GM08714 (cell line): ENCODE results near the gene LPP.
"Not testable (repeated sequence)": the region's sequence is repeated elsewhere in the genome, so short reads cannot be mapped to it uniquely, and the experiment has no call there.

Experiments
- H3K4me3 ChIP-seq: fragments of 200-500 bp; sonication (Bioruptor generic); 2 replicates; pipeline ENCODE4 v1.5.1; 2014; ENCODE audit warnings: mild to moderate bottlenecking, low read length, inconsistent platforms
- ZNF274 ChIP-seq: IDR thresholded peaks from 2 replicates; pipeline ENCODE4 v1.6.1; 2012; ENCODE audit warnings: mild to moderate bottlenecking, low read depth, low read length

The LPP gene

DNA sequence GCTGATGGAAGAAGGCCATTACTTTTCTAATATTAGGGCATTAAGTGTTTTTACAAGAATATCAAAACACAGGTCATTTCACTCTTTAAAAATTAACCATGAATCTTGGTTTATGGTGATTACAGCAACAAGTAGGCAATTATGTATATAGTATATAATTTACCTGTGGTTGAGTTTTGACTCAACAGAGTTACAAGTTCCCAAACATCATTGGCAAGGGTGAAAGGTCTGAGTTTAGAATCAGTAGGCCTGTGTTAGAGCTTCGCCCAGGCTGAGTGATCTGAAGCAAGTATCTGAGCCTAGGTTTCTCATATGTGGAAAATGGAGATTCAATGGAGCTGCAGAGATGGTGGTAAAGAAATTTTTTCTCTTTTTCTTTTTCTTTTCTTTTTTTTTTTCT, 25.1 kb upstream of the LPP start:
- TF ChIP-seq ZNF274 = no peak
- H3K4me3 ChIP-seq = no peak overlapping the region

DNA sequence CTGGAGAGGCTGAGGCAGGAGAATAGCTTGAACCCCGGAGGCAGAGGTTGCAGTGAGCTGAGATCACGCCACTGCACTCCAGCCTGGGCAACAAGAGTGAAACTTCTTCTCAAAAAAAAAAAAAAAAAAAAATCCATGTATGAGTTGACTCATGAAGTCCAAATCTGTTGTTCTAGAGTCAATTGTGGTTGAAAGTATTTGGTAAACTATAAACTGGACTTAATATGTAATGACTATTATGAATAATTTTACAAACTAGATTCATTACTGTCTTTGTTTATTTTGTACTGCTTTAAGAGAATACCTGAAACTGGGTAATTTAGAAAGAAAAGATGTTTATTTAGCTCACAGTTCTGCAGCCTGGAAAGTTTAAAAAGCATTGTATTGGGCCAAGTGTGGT, 22.9 kb upstream of the LPP start:
- H3K4me3 ChIP-seq = not testable (repeated sequence)

DNA sequence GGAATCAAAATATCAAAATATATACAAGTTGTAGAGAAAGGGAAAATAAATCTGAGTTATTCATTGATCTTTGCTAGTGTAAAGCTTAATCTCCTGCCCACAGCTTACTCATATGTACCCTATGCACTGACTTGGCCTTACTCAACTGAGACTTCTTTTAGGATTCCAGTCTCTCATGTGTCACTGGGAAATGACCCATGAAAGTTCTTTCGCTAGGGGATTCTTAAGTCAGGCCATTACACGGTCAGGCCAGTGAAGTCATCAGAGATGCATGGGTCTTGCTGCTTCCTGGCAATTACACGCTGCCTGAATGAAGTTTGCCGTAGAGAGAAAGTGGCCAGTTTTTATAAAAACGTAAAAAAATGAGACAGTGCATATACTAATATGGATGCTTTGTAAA, 20.7 kb upstream of the LPP start:
- TF ChIP-seq ZNF274 = no peak
- no peak overlapping the region for H3K4me3 ChIP-seq

DNA sequence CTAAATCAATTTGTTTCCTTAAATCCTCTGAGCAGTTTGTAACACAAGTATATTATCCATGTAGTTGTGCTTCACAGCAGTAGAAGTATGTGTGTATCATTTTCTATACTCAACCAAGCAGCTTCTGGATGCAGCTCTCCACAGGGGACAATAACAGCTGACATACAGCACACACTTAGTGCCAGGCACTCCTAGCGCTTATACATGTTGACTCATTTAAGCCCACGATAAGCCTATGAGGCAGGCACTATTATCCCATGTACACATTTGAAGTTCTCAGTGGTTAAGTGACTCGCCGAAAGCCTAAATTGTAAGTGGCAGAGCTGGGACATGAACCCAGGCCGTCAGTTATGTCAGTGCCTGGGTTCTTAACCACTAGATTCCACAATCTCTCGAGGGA, 20.3 kb upstream of the LPP start:
- no peak overlapping the region for H3K4me3 ChIP-seq
- TF ChIP-seq ZNF274 = no peak

DNA sequence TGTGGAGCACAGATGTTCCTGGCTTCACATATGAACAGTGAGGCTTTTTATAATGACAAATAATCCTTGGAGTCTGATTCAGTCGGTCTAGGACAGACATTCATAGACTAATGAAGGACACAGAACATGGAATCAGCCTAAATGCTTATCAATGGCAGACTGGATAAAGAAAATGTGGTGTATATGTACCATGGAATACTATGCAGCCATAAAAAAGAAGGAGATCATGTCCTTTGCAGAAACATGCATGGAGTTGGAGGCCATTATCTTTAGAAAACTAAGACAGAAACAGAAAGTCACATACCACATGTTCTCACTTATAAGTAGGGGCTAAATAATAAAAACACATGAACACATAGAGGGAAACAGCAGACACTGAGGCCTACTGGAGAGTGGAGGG, 19.9 kb upstream of the LPP start:
- no peak for TF ChIP-seq ZNF274
- no peak overlapping the region for H3K4me3 ChIP-seq

DNA sequence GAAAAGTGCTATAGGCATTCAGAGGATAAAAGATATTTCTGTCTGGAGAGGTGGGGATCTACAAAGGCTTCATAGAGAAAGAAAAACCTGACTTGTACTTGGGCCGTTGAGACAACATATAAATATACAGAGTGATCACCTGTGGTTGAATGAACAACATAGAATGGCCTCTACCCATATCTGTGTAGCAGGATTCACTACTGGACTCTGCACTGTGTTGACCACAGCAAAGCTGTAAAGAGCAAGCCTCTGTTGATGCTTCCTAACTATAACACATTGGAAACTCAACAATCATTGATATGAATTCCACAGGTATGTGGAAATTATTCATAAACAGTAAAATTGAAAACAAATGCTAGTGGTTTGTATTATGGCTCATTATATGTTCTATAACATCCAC, 19.1 kb upstream of the LPP start:
- H3K4me3 ChIP-seq = no peak overlapping the region
- TF ChIP-seq ZNF274 = no peak

DNA sequence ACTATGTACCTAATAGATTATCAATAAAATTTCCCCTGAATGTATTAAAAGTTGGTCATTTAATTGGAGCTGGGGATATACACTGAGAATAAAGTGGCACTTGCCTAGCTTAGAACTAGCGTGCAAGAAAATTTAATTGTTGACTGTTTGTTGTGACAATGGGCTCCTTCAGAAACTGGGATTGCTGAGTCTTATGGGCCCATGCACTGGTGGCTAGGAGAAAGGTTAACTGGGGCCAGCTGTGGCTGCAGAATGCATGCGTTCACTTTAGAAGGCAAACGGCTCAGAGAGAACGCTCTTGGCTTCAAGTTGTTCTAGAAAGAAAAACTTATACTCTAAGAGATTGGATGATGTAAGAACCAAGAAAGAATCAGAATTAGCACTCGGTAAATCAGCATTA, 18.7 kb upstream of the LPP start:
- TF ChIP-seq ZNF274 = no peak
- H3K4me3 ChIP-seq = no peak overlapping the region

DNA sequence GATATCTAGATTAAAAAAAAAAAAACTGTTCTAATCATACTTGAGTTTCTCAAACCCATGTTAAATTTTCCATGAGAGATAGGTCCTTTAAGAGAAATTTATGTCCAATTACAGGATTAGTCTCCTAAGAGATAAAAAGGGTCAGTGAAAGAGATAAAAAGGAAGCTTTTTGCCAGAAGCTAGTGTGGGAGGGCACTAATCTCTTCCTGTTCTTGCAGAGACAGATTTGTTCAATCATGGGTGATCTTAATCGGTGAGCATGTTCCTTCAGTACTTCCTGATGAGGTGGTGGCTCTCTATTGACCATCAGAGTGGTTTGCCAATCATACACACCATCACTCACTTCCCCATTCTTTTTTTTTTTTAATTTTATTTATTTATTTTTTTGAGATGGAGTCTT, 16.9 kb upstream of the LPP start:
- no peak for TF ChIP-seq ZNF274
- no peak overlapping the region for H3K4me3 ChIP-seq

DNA sequence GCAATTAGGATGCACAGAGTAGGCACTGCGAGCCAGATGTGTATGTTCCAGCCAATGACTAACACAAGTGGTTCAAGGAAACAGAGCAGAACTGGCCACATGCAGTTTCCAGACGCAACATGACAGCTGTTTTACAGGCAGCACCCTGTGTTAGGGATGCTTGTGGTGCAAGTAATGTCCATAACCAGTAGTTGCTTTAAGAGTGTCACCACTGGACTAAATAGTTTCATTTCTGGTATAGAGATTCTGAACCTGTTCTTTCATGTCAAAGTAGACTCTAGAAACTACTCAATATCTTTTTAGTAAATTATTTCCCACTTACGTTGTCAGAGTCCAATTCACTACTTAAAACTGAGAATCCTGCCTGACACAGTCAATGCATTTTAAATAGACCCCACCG, 14.5 kb upstream of the LPP start:
- no peak for TF ChIP-seq ZNF274

DNA sequence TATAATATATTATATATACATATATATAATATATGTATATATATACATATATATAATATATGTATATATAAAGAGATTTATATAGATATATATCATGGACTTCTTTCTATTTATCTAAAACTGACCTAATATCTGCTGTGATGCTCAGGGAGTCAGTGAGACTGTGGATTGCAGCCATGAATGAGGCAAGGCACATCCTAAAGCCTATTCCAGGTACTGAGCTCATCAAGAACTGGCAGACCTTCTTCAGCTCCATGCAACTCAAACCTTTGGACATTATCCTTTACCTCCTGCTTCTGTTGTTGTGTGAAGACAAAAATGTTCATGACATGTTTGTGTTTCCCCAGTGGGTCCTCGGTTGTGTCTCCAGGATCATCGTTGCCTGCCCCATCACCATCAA, 7.7 kb upstream of the LPP start:
- no peak for TF ChIP-seq ZNF274
- H3K4me3 ChIP-seq = no peak overlapping the region

More for the DNA sequence above, 14.5 kb upstream of the LPP start:
- no peak overlapping the region for H3K4me3 ChIP-seq

DNA sequence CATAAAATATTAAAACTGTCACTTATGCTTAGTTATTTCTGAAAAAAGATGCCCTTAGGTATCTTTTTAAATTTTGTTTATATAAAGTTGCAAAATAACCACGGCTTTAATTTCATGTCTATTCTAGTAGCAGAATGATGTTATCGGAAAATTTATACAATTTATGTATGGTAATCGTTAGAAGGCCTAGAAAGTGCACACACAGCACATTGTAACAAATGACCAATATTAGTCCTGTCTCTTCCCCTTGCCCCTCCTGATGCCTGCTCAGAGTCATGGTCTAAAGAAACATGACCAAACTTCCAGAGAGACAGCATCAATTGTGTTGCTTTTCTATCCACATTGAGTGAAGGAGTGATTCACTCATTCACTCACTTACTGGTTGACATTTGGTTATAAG, 6.2 kb upstream of the LPP start:
- TF ChIP-seq ZNF274 = no peak

DNA sequence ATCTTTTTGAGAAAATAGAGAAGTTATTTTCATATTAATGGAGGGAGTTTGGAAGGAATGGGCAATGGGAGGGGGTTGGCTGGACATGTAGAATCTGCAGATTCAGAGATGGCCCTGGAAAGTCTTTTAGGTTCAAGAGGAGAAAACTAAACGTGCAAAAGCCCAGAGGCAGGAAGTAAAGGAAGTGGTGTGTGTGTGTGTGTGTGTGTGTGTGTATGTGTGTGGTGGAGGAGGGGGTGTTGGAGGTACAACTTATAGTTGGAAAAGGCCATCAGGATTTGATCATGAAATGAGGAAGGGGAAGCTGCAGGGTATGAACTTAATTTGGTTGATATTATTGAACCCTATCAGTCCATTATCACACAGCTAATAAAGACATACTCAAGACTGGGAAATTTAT, 5.6 kb upstream of the LPP start:
- TF ChIP-seq ZNF274 = no peak
- no peak overlapping the region for H3K4me3 ChIP-seq

More for the DNA sequence above, 6.2 kb upstream of the LPP start:
- H3K4me3 ChIP-seq = no peak overlapping the region

DNA sequence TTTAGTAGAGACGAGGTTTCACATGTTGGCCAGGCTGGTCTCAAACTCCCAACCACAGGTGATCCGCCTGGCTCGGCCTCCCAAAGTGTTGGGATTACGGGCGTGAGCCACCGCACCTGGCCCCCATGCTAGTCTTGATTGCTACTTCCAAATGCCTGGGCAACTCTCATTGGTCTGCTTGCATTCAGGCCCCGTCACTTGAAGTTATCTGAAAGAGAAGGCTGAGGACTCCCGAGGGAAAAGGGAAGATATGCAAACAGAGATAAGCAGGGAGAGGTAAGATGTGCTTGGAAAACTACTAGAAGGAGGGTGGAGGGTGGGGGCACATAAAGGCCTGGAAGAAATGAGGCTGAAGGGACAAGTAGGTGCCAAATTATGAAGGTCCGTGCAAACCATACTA, 4.4 kb upstream of the LPP start:
- TF ChIP-seq ZNF274 = no peak
- no peak overlapping the region for H3K4me3 ChIP-seq

DNA sequence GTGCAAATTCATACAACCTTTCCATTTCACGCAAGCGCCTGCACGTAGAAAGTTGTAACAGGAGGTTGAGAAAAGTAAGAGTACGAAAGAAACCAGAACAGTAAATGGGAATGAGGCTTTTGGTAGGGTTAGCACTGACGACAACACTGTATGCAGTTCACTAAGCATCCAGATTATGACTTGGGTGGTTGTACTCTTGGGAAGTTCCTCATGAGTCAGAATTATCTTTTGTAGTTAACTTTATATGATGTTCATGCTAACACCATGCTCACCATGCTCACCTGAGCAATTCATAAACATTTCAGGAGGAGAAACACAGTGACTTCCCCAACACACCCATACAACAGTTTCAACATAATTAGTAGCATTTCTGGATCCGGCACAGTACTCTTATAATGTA, 3.0 kb upstream of the LPP start:
- no peak overlapping the region for H3K4me3 ChIP-seq
- no peak for TF ChIP-seq ZNF274

DNA sequence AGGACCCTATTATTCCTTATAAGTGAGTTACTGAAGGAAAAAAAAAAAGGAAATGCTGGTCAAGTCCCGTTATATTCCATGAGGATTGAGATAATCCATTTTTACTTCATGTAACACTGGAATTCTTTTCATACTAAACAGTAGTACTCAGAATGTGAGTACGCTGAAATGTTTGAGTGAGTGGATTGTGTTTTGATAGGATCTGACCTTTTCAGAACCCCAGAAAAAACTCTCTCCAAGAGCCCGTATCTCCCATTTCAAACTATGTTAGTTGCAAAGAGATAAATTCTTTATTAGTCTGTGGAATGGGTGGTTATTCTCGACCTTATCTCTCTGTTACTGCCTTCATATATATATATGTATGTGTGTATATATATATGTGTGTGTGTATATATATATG, 2.5 kb upstream of the LPP start:
- no peak for TF ChIP-seq ZNF274
- H3K4me3 ChIP-seq = no peak overlapping the region

DNA sequence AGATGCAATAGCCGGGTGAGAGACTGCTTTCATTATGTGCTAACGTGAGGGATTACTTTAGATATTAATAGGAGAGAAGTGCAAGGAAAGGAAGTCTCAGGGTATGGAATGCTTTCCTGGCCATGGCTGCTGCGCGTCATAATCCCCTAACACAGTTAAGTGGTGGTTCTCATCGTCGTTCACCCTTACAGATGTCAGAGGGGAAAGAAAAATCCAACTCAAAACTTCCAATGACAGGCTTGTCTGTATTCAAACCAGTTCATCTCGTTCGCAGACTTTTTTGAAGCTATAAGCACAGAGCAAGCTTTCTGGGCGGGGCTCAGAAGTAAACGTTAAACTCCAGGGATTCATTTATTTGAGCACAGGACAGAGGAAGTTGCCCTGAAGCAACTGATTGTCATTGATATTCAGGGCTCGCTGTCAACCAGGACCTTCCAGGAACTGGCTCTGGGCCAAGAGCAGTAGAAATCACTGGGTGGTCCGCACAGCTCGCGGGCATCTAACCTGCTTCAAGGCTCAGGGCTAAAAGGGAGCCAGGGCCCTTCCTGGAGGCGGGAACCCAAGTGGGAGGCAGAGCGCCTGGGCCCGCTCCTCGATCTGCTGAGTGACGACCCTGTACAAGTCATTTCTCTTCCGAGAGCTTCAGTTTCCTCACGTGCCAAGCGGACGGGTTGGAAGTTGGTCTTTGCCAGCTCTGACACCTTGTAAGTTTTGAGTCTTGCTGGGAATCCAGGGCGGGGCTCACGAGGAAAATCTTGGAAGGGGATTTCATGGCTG, 1.1 kb upstream of the LPP start:
- H3K4me3 ChIP-seq = no peak overlapping the region
- no peak for TF ChIP-seq ZNF274
